Measurements from ENCODE around the gene ZBTB38. TPM values are rescaled to one million over a fixed set of nuclear protein-coding genes. Genes with fewer than 3 reads are reported as not detected.

The ZBTB38 gene
- total RNA-seq, 1 donor, result 267 TPM

DNA sequence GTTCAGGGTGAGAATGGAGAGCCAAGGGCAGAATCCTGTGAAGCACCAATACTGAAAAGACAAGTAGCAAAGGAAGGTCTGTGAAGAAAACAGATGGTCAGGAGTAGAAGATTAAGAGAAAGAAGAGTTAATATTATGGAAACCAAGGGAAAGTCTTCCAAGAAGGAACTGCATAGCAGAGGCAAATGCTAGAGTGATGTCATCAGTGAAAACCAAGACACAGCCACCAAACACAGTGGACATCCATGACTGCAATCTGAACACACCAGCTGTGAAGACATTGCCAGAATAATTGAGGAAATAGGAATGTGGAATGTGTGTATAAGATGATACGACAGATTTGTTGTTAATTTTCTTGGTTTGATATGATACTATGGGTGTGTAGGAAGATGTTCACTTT is 26.8 kb upstream of the ZBTB38 start:
- TF ChIP-seq, protein P1, sequence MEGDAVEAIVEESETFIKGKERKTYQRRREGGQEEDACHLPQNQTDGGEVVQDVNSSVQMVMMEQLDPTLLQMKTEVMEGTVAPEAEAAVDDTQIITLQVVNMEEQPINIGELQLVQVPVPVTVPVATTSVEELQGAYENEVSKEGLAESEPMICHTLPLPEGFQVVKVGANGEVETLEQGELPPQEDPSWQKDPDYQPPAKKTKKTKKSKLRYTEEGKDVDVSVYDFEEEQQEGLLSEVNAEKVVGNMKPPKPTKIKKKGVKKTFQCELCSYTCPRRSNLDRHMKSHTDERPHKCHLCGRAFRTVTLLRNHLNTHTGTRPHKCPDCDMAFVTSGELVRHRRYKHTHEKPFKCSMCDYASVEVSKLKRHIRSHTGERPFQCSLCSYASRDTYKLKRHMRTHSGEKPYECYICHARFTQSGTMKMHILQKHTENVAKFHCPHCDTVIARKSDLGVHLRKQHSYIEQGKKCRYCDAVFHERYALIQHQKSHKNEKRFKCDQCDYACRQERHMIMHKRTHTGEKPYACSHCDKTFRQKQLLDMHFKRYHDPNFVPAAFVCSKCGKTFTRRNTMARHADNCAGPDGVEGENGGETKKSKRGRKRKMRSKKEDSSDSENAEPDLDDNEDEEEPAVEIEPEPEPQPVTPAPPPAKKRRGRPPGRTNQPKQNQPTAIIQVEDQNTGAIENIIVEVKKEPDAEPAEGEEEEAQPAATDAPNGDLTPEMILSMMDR (IDR thresholded peaks at IDR 0.05; ENCODE audit: insufficient read depth, low read length), result no peak
- no peak for DNase-seq (ENCODE audit: low read depth)
- no peak overlapping the region for H3K4me3 ChIP-seq (ENCODE audit: low read depth, low read length)

DNA sequence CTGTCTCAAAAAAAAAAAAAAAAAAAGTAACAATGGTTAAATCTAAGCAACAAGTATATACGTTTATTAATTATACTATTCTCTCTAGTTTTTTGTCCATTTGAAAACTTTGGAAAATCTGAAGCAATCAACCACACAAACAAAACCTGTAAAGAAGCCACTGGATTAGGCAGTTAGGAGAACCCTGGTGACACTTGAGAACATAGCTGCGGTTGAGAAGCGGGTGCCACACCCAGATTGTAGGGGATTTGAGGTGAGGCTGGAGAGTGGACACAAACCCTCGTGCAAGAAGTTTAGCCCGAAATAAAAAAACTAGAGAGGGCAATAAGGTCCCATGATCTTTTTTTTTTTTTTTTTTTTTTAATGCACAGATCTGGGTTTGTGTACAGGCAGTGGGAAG is 25.9 kb upstream of the ZBTB38 start:
- DNase-seq (ENCODE audit: low read depth), result no peak
- TF ChIP-seq, protein P1 (IDR thresholded peaks at IDR 0.05; ENCODE audit: insufficient read depth, low read length), result no peak
- H3K4me3 ChIP-seq (ENCODE audit: low read depth, low read length), result no peak overlapping the region

DNA sequence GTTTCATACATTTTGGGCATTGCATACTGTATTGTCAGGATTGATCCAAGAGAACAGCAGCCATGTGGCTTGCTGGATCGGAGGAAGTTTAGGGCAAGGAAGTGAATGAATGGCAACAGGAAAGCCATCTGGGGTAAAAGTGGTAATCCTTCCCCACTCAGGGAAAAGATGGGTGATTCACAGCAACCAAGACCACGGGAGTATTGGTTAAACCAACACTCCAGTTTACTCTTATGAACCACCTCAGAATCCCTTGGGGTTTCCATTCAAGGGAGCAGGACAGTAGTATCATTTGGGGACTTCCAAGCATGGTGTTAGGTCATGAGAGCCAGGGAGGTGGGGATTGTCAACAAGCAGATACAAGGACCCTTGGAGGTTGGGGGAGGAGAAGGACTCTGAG is 25.2 kb upstream of the ZBTB38 start:
- TF ChIP-seq, protein P1 (IDR thresholded peaks at IDR 0.05; ENCODE audit: insufficient read depth, low read length), result no peak

DNA sequence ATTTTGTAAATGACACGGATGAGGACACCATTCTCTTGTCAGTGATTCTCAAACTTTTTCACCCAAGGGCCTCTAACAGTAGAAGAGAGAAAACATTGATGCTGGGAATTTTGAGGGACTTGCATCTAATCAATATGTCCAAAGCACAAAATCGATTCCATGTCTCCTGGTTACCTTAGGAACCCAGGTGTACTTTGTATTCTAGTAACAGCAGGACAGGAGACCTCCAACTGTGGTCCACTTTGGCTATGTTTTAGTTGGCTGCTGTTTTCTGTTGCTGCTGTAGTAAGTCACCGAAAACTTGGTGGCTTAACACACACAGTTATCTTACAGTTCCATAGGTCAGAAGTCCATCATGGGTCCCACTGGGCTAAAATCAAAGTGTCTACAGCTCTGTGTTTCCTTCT is 24.4 kb upstream of the ZBTB38 start:
- DNase-seq (ENCODE audit: low read depth), result no peak

More for the DNA sequence above, 25.2 kb upstream of the ZBTB38 start:
- no peak overlapping the region for H3K4me3 ChIP-seq (ENCODE audit: low read depth, low read length)
- no peak for DNase-seq (ENCODE audit: low read depth)

DNA sequence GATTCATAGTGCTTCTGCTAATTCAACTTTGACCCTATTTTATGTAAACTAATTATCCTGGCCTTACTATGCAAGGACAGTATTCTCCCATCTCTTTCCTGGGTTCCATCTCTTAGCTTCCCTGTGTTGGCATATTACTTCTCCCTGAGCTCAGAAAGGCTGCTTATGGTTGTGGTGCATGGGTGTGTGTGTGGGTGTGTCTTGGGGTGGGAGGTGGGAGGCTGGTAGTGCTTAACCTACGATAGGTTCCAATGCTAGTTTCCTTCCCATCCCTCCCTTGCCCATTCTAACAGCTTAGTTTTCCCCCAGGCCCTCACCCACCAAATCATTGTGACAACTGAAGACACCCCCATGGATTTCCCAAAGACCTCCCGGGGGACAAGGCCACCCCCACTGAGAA is 22.8 kb upstream of the ZBTB38 start:
- TF ChIP-seq, protein P1 (IDR thresholded peaks at IDR 0.05; ENCODE audit: insufficient read depth, low read length), result no peak
- no peak overlapping the region for H3K4me3 ChIP-seq (ENCODE audit: low read depth, low read length)
- DNase-seq (ENCODE audit: low read depth), result no peak

More for the DNA sequence above, 24.4 kb upstream of the ZBTB38 start:
- H3K4me3 ChIP-seq (ENCODE audit: low read depth, low read length), result no peak overlapping the region
- TF ChIP-seq, protein P1 (IDR thresholded peaks at IDR 0.05; ENCODE audit: insufficient read depth, low read length), result no peak

DNA sequence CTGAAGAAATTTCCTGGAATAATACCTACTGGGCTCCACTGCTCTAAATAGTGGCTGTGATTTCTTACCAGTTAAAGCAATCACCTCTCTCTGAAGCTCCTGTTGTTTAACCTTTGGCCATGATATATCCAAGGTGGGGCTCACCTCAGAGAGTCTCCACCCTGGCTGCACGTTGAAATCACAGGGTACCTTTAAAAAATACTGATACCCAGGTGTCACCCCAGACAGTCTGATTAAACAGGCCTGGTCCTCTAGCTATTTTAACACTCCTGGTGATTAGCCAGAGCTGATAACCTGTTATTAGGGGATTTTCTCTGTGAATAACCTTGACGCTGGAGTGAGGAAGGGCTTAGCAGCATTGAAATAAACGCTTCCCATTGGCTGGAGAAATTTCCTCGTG is 22.3 kb upstream of the ZBTB38 start:
- DNase-seq (ENCODE audit: low read depth), result no peak
- TF ChIP-seq, protein P1 (IDR thresholded peaks at IDR 0.05; ENCODE audit: insufficient read depth, low read length), result no peak
- no peak overlapping the region for H3K4me3 ChIP-seq (ENCODE audit: low read depth, low read length)

DNA sequence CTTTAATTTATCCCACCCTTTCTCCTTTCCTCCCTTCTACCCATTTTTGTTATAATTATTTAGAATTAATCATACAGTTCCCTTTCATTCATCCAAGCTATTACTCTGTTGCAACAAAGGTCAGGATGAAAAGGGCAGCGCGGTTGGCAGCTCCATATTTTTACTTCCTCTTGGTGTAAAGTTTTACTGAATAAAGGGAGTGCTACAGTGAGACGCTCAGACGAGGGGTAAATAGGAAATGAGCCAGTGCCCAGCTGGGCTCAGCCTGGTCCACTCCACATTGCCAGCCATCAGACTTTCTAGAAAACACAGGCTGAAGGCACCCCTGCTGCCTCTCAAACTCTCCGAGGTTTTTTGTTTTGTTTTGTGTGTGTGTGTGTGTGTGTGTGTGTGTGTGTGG is 21.9 kb upstream of the ZBTB38 start:
- no peak overlapping the region for H3K4me3 ChIP-seq (ENCODE audit: low read depth, low read length)
- no peak for DNase-seq (ENCODE audit: low read depth)
- TF ChIP-seq, protein P1 (IDR thresholded peaks at IDR 0.05; ENCODE audit: insufficient read depth, low read length), result no peak
